Measurements from ENCODE around the gene GABPB1.

GABPB1 gene

DNA sequence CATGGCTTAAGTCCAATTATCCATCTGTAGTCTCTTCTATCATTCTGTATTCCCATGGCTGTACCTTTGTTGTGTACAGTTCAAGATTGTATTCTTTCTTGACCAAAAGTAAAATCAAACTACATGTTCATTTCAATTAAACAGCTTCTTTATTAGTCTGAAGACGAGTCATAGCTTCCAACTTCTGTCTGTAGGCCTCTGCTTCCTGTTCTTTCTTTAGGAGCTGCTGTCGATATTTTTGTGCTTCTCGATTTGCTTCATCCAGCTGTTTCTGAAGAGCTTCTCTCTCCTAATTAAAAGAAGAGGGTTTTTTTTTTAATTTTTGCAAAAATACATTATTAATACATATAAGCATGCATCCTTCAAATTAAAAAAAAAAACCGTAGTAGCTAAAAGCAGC lies 76.5 kb downstream of the GABPB1 start:
- DNase-seq (ENCODE audit: low read depth in 2 of 2) = no peak

DNA sequence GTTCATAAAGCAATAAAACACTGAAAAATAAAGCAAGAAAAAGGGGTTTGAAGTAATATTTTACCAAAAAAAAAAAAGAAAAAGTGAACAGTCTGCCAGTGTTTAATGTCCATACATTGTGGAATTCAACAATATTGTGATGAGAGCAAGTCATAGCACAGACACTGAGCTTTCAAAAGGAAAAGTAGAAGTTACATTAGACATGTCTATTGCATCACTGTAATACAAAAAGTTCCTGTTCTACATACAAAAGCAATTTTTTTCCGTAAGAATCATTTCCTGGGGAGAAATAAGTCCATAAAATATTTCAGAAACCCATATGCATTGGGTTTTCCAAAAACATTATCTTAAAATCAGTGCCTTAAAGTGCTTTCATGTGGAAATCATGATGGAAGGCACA lies 77.6 kb downstream of the GABPB1 start:
- no peak for DNase-seq (ENCODE audit: low read depth in 2 of 2)

DNA sequence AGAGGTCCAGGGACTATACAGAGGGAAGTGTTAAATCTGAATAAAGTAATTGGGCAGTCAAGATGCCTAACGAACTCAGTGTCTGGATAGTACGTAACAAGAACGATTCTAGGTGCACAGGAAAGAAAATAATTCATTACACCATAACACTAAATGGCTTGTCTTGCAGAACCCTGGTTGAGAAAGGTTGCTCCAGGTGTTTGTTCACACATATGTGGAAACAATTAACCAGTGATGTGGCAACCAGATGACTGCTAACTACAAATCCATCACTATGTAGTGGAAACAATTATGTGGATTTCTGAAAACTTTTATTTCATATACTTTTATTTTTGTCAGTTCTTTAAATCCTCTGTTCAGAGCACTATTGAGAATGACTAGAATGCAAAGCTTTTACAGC lies 79.1 kb downstream of the GABPB1 start:
- DNase-seq (ENCODE audit: low read depth in 2 of 2) = no peak

DNA sequence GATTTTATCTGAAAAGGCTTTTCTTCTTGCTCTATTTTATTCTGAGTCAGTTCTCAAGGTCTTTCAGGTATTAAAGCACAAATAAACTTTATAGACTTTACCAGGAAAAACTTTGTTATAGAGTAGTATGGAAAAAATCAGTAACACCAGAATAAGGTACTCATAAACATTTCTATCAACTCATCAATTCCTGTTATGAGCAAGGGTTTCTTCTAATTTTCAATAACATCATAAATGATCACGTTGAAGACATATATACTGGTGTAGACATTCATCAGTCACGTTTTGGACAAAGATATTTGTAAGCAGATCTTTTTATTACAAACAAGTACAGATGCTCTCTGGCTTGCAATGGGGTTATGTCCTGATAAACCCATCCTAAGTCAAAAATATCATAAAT lies 79.9 kb downstream of the GABPB1 start:
- no peak for DNase-seq (ENCODE audit: low read depth in 2 of 2)

DNA sequence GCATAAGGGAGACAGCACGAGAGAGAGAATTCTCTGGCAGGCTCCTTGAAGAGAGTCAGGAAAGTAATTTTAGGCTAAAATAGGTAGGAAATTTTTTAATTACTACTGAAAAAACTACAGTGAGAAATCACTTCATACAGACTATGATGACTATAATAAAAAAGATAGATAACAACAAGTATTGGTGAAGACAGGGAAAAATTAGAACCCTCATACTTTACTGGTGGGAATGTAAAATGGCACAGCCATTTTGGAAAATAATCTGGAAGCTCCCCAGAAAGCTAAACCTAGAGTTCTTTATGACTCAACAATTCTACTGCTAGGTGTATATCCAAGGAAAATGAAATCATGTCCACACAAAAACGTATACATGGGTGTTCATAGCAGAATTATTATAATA lies 87.4 kb downstream of the GABPB1 start:
- no peak for DNase-seq (ENCODE audit: low read depth in 2 of 2)

DNA sequence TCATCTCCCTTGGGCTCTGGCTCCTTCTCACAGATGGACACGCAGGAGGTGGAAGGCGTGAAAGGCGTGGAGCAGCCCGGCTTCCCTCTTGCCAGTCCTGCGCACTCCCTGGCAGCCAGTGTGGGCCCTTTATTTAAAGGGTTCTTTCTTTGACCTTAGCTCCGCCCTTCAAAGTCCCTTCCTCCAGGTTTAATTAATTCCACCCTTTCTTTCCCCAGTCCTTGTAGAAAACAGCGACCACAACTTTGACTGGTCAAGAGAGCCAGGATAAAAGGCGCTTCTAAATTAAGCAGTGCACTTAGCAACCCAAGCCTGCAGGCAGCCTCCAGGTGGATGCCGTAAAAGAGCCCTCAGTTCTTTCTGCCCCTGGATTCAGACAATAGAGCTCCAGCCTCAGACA lies 89.4 kb downstream of the GABPB1 start, which contains the start of gene HDC:
HDC (minus strand) TSS at position 107 of the 400 bp plus-strand sequence; CDS start at position 4, 103 bp downstream.
- no peak for DNase-seq (ENCODE audit: low read depth in 2 of 2)

DNA sequence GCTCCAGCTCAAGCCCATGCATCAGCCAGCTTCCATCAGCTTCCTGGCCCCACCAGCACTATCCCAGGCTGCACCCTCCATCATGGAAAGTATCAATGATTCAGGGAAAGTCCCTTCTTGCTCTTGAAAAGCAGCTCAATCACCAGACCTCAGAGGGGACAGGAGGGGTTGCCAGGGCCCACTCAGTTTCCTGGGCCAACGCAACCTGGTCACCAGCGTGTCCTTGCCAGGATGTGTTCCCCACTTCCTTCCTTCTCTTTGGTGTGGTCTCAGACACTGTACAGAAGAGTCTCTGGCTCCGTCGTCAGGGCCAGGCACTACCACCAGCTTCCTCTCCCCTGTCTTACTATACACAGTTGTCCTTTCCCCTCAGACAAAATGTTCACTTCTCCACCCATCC lies 92.5 kb downstream of the GABPB1 start:
- DNase-seq (ENCODE audit: low read depth in 2 of 2) = peak; percentile 3 to 8

DNA sequence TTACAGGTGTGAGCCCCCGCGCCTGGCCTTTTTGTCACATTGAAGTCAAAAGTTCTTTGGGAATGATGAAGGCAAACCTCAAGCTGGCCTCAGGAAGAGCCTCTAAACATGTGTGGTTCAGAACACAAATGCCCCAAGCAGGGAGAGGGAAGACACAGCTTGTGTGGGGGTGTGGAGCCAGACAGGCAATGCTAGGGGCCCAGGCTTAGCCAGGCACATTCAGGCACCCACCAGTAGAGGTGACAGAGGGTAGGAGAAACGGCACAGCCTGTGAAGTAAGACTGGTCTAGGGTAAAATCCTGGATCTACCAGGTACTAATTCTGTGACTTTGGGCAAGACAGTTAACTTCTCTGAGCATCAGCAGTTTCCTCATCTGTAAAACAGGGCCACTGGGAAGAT lies 93.0 kb downstream of the GABPB1 start:
- DNase-seq (ENCODE audit: low read depth in 2 of 2) = no peak

DNA sequence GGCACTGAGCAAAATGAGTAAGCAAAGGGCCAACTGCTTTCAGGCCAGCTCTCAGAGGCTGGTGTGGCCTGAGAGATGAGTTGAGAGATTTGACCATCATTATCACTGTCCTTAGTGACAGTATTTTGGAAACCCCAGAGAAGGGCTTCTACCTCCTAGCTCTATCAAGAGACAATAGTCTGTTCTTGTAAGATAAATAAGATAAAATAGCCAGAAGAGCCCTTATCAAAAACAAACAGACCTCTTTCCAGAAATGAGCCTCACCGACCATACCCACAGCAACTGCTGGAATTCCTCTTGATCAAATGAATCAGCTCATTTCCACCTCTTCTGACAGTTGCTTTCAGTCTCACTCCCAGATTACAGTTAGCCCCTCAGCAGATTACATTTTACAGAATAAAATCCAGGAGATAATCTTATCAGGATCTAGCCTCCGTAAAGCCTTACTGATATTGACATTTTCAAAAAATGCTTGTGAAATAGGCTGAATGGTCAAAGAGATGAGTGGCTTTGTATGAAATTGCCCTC lies 94.0 kb downstream of the GABPB1 start:
- no peak for DNase-seq (ENCODE audit: low read depth in 2 of 2)

DNA sequence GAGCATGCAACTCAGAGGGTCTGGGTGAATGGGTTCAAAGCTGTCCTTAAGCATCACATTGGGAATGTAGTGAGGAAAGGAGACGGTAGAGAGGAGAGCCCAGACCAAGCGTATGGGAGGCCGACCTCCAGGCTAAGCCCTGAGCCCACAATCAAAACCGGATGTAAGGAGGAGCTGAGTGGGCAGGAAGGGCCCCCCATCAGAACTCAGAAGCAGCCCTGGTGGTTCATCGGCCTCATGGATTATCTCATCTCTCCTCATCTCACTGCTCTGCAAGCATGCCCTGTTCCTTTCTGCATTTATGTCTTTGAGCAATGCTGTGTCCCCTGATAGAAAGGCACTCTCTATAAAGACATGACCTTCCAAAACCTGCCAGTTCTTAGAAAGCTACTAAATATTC lies 95.7 kb downstream of the GABPB1 start:
- DNase-seq (ENCODE audit: low read depth in 2 of 2) = no peak

DNA sequence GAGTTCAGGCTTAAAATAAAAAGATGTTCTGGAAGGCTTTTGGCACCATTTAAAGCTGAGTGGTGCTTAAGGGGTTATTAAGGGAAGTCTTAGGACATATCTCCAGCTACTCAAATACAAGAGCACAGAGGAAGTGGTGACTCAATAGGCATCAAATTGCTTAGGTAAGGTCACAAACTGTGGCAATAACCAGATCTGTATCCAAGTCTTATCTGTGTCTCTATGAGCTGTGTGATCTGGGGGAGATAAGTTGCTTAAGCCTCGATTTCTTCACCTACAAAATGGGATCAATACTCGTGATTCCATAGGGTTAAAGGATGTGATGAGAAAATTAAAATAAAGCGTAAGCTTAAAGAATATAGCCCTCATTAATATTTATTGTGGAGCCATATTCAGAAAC lies 97.1 kb downstream of the GABPB1 start:
- no peak for DNase-seq (ENCODE audit: low read depth in 2 of 2)

DNA sequence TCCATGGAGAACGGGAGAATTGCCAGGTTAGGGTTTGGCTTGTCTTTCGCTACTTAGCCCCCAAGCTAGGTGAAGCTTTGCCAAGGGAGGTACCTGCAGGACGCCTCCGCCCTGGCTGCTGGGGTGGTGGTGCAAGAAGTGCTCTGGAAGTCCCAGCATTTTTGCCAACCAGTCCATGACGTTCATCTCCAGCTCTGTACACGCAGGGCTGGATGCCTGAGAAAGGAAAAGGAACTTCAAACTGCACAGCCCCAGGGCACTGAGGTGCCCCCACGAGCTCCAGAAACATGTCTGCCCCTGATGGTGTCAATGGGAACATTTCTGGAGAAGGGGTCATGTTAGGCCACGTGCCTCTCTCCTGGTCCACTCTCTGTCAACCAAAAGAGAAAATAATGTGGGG lies 97.7 kb downstream of the GABPB1 start:
- no peak for DNase-seq (ENCODE audit: low read depth in 2 of 2)

DNA sequence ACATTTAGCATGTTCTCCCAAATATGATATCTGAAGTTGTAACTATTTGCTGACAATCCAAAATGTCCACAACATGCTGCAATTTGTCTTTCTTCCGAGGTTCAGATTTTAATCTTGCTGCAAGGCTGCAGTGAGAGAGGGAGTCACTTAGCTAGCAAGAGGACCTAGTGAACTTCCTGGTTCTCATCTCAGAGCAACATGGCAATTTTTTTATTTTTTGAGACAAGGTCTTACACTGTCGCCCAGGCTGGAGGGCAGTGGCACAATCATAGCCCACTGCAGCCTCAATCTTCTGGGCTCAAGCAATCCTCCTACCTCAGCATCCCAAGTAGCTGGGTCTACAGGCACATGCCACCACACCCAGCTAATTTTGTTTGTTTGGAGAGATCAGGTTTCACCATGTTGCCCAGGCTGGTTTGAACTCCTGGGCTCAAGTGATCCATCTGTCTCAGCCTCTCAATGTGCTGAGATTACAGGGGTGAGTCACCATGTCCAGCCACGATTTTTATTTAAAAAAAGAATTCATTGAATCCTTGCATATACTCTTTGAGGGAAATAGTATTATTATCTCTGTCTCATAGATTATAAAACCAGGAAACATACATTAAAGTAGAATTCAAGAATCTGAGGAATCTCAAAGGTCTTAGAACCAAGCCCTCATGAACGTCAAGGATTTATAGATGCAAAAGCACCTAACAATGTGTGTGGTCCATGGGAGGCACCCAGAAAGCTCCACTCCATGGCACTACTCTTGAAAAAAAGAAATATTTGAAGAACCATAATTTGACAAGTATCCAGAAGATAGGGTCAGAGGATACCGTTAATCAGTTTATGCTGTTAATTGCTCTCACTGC lies 98.6 kb downstream of the GABPB1 start:
- no peak for DNase-seq (ENCODE audit: low read depth in 2 of 2)

DNA sequence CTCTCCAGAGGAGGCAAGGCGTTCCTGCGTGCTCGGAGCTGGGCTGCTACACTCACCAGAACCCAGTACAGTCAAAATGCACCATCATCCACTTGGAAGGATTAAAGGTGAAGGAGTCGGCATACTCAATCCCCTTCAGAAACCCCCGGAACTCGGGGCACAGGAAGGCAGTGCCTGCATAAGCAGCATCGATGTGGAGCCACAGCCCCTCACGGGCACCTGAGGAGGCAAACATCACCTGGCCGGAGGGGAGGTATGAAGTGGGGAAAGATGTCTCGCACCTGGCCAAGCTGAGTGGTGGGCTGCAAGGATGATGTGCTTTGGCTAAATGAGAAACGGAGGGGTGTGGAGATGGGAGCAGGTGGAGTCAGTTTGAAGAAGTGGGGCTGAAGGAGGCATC lies 102.4 kb downstream of the GABPB1 start:
- DNase-seq (ENCODE audit: low read depth in 2 of 2) = no peak

DNA sequence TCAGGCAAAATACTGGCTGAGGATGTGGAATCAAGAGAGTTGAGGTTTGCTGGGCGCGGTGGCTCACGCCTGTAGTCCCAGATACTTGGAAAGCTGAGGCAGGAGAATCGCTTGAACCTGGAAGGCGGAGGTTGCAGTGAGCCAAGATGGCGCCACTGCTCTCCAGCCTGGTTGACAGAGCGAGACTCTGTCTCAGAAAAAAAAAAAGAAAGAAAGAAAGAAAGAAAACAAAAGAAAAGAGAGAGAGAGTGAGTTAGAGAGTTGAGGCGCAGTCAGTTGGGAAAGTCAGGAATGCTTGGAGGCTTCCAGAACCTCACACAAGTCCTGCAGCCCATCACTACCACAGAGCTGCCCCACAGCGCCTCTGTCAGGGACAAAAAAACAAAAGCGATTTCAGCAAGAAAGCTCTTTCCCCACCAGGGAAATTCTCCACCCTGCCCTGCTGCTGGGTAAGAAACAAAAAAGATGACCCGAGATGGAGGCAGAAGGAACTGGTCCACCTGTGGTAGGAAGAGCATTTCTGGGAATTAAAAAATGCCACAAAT lies 103.3 kb downstream of the GABPB1 start:
- no peak for DNase-seq (ENCODE audit: low read depth in 2 of 2)

DNA sequence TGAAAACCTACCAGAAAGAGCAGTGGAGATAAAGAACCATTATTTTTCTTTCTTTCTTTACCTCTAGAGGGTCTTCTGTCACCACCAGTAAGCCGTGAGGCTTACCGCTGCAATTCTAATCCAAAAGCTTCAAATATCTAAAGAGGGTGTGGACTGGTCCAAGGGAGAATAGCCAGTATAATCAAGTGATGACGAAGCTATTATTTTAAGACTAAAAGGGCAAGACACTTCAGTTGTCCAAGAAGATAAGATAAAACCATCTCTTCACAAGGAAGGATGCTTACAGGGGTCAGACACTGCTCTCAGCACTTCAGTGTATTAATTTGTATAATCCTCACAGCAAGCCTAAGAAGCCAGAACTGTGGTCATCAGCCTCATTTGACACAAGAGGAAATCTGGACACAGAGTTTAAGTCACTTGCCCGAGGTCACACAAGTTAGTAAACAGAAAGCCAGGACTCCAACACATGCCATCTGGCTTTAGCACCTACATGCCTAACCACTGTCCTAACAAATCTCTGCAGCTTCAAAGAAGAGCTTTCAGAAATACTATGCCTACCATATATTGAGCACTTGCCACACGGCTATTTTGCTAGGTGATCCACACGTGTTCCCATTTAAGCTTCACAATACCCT lies 104.1 kb downstream of the GABPB1 start:
- no peak for DNase-seq (ENCODE audit: low read depth in 2 of 2)

DNA sequence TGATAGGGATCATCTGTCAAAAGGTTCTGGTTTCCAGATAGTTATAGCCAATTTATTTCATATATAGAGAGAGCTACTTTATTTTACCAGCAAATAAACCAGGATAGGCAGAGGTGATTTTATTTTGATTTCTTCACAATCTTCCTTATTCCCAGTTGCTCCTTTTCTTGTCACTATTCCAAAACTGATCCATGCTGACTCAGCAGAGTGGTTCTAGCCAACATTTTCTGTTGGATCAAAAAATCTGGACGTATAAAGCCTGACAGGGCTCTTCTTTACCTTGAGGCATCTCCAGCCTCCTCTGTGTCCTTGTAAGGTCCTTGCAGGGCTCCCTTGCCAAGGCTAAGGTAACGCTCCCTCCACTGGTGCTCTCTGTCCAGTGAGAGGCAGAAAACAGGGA lies 105.3 kb downstream of the GABPB1 start:
- DNase-seq (ENCODE audit: low read depth in 2 of 2) = no peak

DNA sequence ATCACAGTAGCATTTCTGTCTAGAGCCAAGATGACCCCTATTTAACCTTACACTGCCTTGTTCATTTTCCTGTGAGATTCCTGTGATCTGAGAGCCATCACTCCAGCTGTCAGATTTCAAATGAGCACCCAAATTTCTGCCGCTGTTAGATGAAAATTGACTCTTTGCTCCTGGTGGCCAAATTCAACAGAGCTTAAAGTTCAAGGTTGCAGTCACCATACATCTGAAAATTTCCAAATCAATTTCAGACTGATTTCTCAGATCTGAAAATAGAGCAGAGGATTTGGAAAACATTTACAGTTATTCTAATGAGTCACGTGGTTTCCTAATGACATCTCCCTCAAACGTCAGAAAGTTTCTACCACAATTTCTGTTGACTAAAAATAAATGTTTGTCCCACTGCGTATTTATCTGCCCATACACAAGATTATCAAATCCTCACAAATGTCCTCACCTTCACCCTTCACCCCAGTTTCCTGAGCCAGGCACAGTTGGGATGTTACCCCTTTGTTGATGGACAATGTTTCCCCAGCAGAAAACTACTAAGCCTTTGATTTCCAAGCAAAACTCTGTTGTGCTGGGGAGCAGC lies 105.9 kb downstream of the GABPB1 start:
- no peak for DNase-seq (ENCODE audit: low read depth in 2 of 2)

DNA sequence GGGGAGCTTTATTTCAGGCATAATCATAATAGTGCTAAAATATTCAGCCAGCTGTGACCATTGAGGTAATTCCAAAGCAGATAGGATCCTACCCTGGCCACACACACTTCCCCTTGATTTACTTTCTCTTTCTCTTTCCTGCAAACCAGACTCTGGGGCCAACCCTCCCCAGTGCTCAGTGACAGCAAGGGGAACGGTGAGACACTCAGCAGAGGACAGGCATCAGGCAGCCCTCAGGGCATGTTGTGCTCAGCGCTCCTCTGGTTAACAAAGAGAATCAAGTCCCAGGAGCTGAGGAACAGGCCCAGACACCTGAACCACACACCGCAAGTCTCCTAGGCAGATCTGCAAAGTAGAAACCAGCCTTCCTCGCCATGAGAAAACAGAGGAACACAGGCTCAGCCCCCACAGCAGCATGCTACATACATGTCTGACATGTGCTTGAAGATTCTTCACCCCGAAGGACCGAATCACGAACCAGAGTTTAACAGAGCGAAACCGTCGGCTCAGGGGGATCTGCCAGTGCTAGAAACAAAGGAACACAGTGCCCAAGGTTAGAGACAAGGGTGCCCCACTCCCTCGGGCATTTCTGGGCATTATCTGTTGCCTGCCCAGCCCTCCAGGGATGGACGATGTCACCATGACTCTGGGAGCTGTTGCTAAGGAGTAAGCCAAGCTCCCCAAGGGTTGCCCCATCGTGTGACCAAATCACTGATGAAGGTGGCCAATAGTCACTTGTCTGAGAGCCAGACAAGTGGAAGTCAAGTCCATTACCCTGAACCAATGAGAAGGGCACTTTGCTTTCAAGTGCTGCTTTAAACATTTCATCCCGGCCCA lies 107.0 kb downstream of the GABPB1 start:
- peak in 1 of 2 donors; percentile 3 for DNase-seq (ENCODE audit: low read depth in 2 of 2)

DNA sequence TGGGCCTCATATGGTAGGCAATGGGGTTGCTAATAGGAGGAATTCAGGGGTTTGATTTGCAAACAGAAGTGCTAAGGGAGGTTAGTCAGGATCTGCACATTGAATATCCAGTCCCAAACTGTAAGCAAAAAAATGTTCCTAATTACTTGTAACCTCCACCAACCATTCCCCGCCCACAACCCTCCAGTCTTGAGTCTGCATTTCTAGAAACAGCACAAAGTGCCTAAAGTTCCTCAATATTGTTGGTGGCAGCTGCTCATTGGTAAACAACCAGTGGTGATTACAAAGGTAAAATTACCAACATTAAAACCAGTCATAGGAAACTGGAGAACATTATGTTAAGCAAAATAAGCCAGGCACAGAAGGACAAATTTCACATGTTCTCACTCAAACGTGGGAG lies 108.4 kb downstream of the GABPB1 start:
- DNase-seq (ENCODE audit: low read depth in 2 of 2) = no peak

DNA sequence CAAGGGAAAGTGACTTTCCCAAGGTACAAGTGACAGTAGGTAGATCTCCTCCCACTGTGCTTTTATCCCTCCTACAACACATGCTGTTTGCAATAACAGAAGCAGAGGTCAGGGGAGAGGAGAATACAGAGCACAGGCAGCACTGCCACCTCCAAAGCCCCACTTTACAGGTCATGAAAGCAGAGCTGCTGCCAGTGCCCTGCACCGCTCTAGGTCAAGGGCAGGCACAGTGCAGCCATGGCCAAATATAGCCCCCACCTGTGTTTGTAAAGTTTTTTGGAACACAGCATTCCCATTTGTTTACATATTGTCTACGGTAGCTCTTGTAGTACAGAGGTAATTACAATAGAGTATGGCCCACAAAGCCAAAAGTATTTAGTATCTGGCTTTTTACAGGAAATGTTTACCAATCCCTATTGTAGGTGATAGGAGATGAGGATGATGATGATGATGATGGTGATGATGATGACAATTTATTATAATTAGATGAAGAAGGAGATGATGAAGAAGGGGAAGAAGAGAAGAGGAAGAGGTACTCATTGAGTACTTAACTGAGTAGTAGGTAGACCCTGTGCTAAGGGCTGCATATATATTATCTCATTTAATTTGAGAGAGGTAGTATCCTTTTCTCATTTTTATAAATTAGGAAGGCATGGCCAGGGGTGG lies 109.9 kb downstream of the GABPB1 start:
- no peak for DNase-seq (ENCODE audit: low read depth in 2 of 2)
